K562 (cell line): Measurements from ENCODE around the gene SLC66A2. TPM values are rescaled to one million over a fixed set of nuclear protein-coding genes. Genes with fewer than 3 reads are reported as not detected.

Source experiments
- CSDE1 ChIP-seq, 2 experiments: fragments of 450-650 bp; IDR thresholded peaks; 2 replicates each; pipeline ENCODE4 v1.6.1; 2016; ENCODE audit warnings: mild to moderate bottlenecking in 1 of 2
- ESRRB ChIP-seq: fragments of 250-450 bp; sonication (Bioruptor Pico); IDR thresholded peaks from 2 replicates; pipeline ENCODE4 v1.5.0; 2020; ENCODE audit warnings: mild to moderate bottlenecking, moderate library complexity, borderline replicate concordance
- MEIS2 ChIP-seq: fragments of 450-650 bp; IDR thresholded peaks from 2 replicates; pipeline ENCODE4 v1.6.1; 2014; ENCODE audit warnings: mild to moderate bottlenecking; ENCODE audit not compliant: partially characterized antibody
- NRF1 ChIP-seq, 2 experiments: fragments of 450-650 bp; IDR thresholded peaks in 1 of 2; conservative IDR thresholded peaks in 1 of 2; 2 replicates each; pipeline ENCODE4 v1.6.1; 2014; ENCODE audit warnings: mild to moderate bottlenecking in 2 of 2
- RBM39 ChIP-seq: fragments of 200-400 bp; formaldehyde crosslinking; optimal IDR thresholded peaks from 2 replicates; pipeline ENCODE3; 2018; ENCODE audit warnings: low read depth, low read length
- SAFB ChIP-seq: fragments of 200-400 bp; formaldehyde crosslinking; IDR thresholded peaks from 2 replicates; pipeline ENCODE4 v1.6.1; 2017; ENCODE audit warnings: low read depth, low read length, borderline replicate concordance
- SP1 ChIP-seq: sonication (generic); formaldehyde crosslinking; IDR thresholded peaks from 2 replicates; pipeline ENCODE4 v1.8.1; 2022; ENCODE audit warnings: mild to moderate bottlenecking, missing genetic modification reagents
- SRSF1 ChIP-seq: fragments of 200-400 bp; formaldehyde crosslinking; IDR thresholded peaks from 2 replicates; pipeline ENCODE4 v1.6.1; 2017; ENCODE audit warnings: mild to moderate bottlenecking, low read depth, low read length, moderate library complexity
- ZBTB7A ChIP-seq: IDR thresholded peaks from 2 replicates; pipeline ENCODE4 v1.6.1; 2011; ENCODE audit warnings: low read depth, mild to moderate bottlenecking, low read length, moderate library complexity, borderline replicate concordance; ENCODE audit not compliant: control insufficient read depth
- polyA plus RNA-seq, 8 experiments: library from polyadenylated mRNA; depleted of rRNA in 4 of 8; stranded (reverse) in 5 of 8; unstranded in 3 of 8; fragments of >200 nt; fragmentation: Nextera tagmentation in 2 of 8; fragmentation: Illumina TruSeq in 1 of 8; extraction: Ambion mirVana in 2 of 8; extraction: Trizol in 1 of 8; gene quantifications; 2 replicates each; pipeline versions ENCODE4 v1.2.1 to v1.2.3, GENCODE V29; 2011 to 2014; ENCODE audit warnings: inconsistent platforms in 1 of 8, missing spikeins in 1 of 8
- total RNA-seq, 7 experiments: library from RNA; depleted of rRNA in 6 of 7; stranded (reverse); fragments of >200 nt in 6 of 7; fragmentation: Illumina TruSeq in 2 of 7; extraction: Trizol in 2 of 7; gene quantifications; 2 replicates each; pipeline versions ENCODE4 v1.2.1 to v1.2.3, GENCODE V29; 2011 to 2021; ENCODE audit warnings: low replicate concordance in 1 of 7
- TF ChIP-seq, protein P1 (sequence below): sonication (generic); formaldehyde crosslinking; IDR thresholded peaks from 2 replicates; pipeline ENCODE4 v1.8.0; 2022; ENCODE audit warnings: missing genetic modification reagents, mild to moderate bottlenecking, moderate library complexity, borderline replicate concordance
- TF ChIP-seq, protein P2 (sequence below), 2 experiments: IDR thresholded peaks; 2 replicates each; pipeline ENCODE4 v1.6.1; 2011; ENCODE audit warnings: borderline replicate concordance in 1 of 2, control low read depth in 1 of 2, low read depth in 1 of 2, low read length in 1 of 2, mild to moderate bottlenecking in 1 of 2, mixed read lengths in 1 of 2, moderate library complexity in 1 of 2; ENCODE audit not compliant: insufficient read depth in 1 of 2, insufficient read length in 1 of 2, poor library complexity in 1 of 2, severe bottlenecking in 1 of 2; ENCODE audit errors: extremely low read depth in 1 of 2
- TF ChIP-seq, protein P3 (sequence below): fragments of 250-450 bp; sonication (Bioruptor Pico); IDR thresholded peaks from 2 replicates; pipeline ENCODE4 v1.4.0; 2020

SLC66A2 gene
- total and polyA plus RNA-seq, 9 of the 15 experiments (the other 6 are each of a cell fraction or from before 2014, with no cell fraction given) = 0.25 to 17.5 (median 5.6) TPM

DNA sequence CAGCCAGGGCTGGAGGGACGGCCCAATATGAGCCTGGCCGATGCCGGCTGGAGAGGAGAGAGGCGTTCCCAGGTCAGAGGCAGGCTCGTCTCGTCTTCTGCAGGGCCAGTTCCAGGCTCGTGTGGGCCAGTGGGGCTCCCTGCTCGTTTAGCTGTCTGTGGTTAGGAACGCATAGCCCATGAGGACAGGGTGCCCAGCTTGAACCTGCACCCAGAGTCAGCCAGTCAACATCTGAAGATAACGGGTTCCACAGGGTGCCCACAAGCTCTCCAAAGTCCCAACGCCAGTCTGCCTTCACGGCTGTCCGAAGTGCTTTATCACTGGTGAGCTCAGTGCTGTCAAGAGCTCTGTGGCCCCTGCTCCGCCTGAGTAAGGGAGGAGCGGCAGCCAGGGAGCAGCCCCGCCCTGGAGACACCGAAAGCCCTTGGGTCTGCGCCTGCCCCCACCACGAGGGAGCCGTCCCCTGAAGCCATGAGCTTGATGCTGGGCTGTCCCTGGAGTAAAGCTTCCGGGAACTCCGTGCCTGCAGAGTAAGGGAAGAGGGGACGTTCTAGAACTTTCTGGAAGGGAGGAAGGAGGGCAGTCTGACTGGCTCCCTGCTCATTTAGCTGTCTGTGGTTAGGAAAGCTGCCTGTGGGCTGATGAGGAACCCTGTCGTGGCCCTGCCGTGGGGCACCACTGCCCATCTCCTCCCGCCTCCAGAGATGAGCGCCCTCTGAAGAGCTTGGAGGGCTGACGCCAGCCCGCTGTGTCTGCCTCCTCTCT is 10.3 kb upstream of the SLC66A2 start (continued):
- TF ChIP-seq ZBTB7A (peak; percentile 29; the same call in 1 of the 2 replicates), SP1 (CRISPR knock-in tag) (no peak), RBM39 (no peak), ESRRB (CRISPR knock-in tag) (no peak), CSDE1 (IDR thresholded peaks at IDR 0.05) (no peak), SRSF1 (no peak), MEIS2 (peak; percentile 77), SAFB (no peak), NRF1 (conservative IDR thresholded peaks at IDR 0.05 in 1 of 2, IDR thresholded peaks at IDR 0.05 in 1 of 2) (peak; percentile 14 to 29; a peak in 1 of 4 replicates)
- TF ChIP-seq, protein P1, sequence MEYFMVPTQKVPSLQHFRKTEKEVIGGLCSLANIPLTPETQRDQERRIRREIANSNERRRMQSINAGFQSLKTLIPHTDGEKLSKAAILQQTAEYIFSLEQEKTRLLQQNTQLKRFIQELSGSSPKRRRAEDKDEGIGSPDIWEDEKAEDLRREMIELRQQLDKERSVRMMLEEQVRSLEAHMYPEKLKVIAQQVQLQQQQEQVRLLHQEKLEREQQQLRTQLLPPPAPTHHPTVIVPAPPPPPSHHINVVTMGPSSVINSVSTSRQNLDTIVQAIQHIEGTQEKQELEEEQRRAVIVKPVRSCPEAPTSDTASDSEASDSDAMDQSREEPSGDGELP (CRISPR knock-in tag) = 0 out of 2 replicates have a peak, but pooled peaks have one; percentile 14
- TF ChIP-seq, protein P2, sequence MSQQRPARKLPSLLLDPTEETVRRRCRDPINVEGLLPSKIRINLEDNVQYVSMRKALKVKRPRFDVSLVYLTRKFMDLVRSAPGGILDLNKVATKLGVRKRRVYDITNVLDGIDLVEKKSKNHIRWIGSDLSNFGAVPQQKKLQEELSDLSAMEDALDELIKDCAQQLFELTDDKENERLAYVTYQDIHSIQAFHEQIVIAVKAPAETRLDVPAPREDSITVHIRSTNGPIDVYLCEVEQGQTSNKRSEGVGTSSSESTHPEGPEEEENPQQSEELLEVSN (IDR thresholded peaks at IDR 0.05; ENCODE audit: borderline replicate concordance in 1 of 2, extremely low read depth in 1 of 2, insufficient read depth in 1 of 2, insufficient read length in 1 of 2, low read depth in 1 of 2, low read length in 1 of 2, poor library complexity in 1 of 2, severe bottlenecking in 1 of 2) = peak in 1 of 2 experiments; percentile 12
- TF ChIP-seq, protein P3, sequence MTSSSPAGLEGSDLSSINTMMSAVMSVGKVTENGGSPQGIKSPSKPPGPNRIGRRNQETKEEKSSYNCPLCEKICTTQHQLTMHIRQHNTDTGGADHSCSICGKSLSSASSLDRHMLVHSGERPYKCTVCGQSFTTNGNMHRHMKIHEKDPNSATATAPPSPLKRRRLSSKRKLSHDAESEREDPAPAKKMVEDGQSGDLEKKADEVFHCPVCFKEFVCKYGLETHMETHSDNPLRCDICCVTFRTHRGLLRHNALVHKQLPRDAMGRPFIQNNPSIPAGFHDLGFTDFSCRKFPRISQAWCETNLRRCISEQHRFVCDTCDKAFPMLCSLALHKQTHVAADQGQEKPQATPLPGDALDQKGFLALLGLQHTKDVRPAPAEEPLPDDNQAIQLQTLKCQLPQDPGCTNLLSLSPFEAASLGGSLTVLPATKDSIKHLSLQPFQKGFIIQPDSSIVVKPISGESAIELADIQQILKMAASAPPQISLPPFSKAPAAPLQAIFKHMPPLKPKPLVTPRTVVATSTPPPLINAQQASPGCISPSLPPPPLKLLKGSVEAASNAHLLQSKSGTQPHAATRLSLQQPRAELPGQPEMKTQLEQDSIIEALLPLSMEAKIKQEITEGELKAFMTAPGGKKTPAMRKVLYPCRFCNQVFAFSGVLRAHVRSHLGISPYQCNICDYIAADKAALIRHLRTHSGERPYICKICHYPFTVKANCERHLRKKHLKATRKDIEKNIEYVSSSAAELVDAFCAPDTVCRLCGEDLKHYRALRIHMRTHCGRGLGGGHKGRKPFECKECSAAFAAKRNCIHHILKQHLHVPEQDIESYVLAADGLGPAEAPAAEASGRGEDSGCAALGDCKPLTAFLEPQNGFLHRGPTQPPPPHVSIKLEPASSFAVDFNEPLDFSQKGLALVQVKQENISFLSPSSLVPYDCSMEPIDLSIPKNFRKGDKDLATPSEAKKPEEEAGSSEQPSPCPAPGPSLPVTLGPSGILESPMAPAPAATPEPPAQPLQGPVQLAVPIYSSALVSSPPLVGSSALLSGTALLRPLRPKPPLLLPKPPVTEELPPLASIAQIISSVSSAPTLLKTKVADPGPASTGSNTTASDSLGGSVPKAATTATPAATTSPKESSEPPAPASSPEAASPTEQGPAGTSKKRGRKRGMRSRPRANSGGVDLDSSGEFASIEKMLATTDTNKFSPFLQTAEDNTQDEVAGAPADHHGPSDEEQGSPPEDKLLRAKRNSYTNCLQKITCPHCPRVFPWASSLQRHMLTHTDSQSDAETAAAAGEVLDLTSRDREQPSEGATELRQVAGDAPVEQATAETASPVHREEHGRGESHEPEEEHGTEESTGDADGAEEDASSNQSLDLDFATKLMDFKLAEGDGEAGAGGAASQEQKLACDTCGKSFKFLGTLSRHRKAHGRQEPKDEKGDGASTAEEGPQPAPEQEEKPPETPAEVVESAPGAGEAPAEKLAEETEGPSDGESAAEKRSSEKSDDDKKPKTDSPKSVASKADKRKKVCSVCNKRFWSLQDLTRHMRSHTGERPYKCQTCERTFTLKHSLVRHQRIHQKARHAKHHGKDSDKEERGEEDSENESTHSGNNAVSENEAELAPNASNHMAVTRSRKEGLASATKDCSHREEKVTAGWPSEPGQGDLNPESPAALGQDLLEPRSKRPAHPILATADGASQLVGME (CRISPR knock-in tag) = no peak
